HFF-Myc (cell line): ENCODE results near the gene FN3K.
"Not testable (repeated sequence)": the region's sequence is repeated elsewhere in the genome, so short reads cannot be mapped to it uniquely, and the experiment has no call there.

Experiments used
- DNase-seq: peaks from one replicate; pipeline ENCODE4 v3.0.0-alpha.2; 2011; ENCODE audit warnings: low read depth; ENCODE audit errors: extremely low read depth
- H3K4me3 ChIP-seq: replicated peaks from 2 replicates; pipeline ENCODE4 v1.5.1; 2011; ENCODE audit warnings: low read depth, mild to moderate bottlenecking, control low read depth, low read length
- CTCF ChIP-seq: IDR thresholded peaks from 2 replicates; pipeline ENCODE4 v1.5.1; 2012; ENCODE audit warnings: mild to moderate bottlenecking, low read depth, low read length, control low read depth; ENCODE audit errors: missing control alignments

FN3K gene

GRCh38 chr17:82777778-82778375 is 42.5 kb downstream of the FN3K start:
- not testable (repeated sequence) for H3K4me3 ChIP-seq, DNase-seq
- TF ChIP-seq CTCF = peak; percentile 9

- TF ChIP-seq CTCF = no peak
- DNase-seq = no peak
- H3K4me3 ChIP-seq = no peak overlapping the region
Measured at GRCh38 chr17:82779541-82779940, 44.1 kb downstream of the FN3K start.

- no peak for TF ChIP-seq CTCF
- no peak for DNase-seq
- no peak overlapping the region for H3K4me3 ChIP-seq
Measured at GRCh38 chr17:82780195-82780594, 44.8 kb downstream of the FN3K start.

GRCh38 chr17:82780971-82781893 is 45.8 kb downstream of the FN3K start:
- no peak for TF ChIP-seq CTCF
- DNase-seq = no peak
- H3K4me3 ChIP-seq = no peak overlapping the region

- peak; percentile 44 for DNase-seq
- H3K4me3 ChIP-seq = no peak overlapping the region
- peak; percentile 97 for TF ChIP-seq CTCF
Measured at GRCh38 chr17:82781894-82782274, 46.5 kb downstream of the FN3K start.

GRCh38 chr17:82782657-82783207 is 47.3 kb downstream of the FN3K start:
- no peak overlapping the region for H3K4me3 ChIP-seq
- DNase-seq = no peak
- no peak for TF ChIP-seq CTCF
